H1 (cell line): Measurements from ENCODE around the gene LSM7. TPM values are rescaled to one million over a fixed set of nuclear protein-coding genes. Genes with fewer than 3 reads are reported as not detected.

Experiments
- CTCF ChIA-PET: fragments of 300-600 bp; sonication (Branson Sonifier 250); formaldehyde crosslinking; loops from one replicate; lab custom pipeline; 2021; ENCODE audit not compliant: partially characterized antibody; lab: Charles Lee
- POLR2A ChIA-PET: fragments of 300-600 bp; sonication (Branson Sonifier 250); formaldehyde crosslinking; loops from one replicate; lab custom pipeline; 2021; ENCODE audit warnings: inconsistent platforms; ENCODE audit not compliant: partially characterized antibody; lab: Charles Lee
- DNase-seq, 2 experiments: peaks; one replicate each; pipeline versions ENCODE4 v3.0.0 to v3.0.0-alpha.2; 2010 to 2022; ENCODE audit warnings: low spot score in 2 of 2, low read depth in 1 of 2, mixed read lengths in 1 of 2
- FAIRE-seq: peaks from 2 replicates; lab custom pipeline; 2011; peaks lifted over from hg19 to GRCh38; lab: Jason Lieb, UNC
- H2AFZ ChIP-seq: 2 replicates; pipeline ENCODE4 v1.8.1; 2012; ENCODE audit warnings: low read length, inconsistent platforms
- H2AK5ac ChIP-seq: 2 replicates; pipeline ENCODE4 v1.6.1; 2013; ENCODE audit warnings: low read depth, low read length
- H2BK120ac ChIP-seq: replicated peaks from 2 replicates; pipeline ENCODE3; 2013; ENCODE audit warnings: low read depth, low read length, inconsistent platforms
- H2BK12ac ChIP-seq: 2 replicates; pipeline ENCODE4 v1.6.1; 2013; ENCODE audit warnings: low read depth, low read length
- H2BK15ac ChIP-seq: 2 replicates; pipeline ENCODE4 v1.6.1; 2013; ENCODE audit warnings: low read length
- H2BK20ac ChIP-seq: 2 replicates; pipeline ENCODE4 v1.6.1; 2013; ENCODE audit warnings: low read length
- H2BK5ac ChIP-seq: 2 replicates; pipeline ENCODE4 v1.6.1; 2013; ENCODE audit warnings: low read depth, low read length
- H3K14ac ChIP-seq: 2 replicates; pipeline ENCODE4 v1.6.1; 2013; ENCODE audit warnings: inconsistent platforms; ENCODE audit not compliant: insufficient read length
- H3K18ac ChIP-seq: 2 replicates; pipeline ENCODE4 v1.6.1; 2013; ENCODE audit warnings: low read length; ENCODE audit errors: extremely low read depth
- H3K23ac ChIP-seq: 2 replicates; pipeline ENCODE4 v1.6.1; 2013; ENCODE audit warnings: inconsistent platforms; ENCODE audit not compliant: insufficient read length
- H3K23me2 ChIP-seq: 2 replicates; pipeline ENCODE4 v1.6.1; 2013; ENCODE audit warnings: low read depth, low read length
- H3K27ac ChIP-seq: 2 replicates; pipeline ENCODE4 v1.6.1; 2011; ENCODE audit warnings: low read depth, low read length, inconsistent platforms
- H3K27me3 ChIP-seq, 4 experiments: replicated peaks in 1 of 4; 1 replicate in 1 of 4; 2 replicates in 3 of 4; pipeline versions ENCODE4 v1.6.1 to v1.8.1; 2011 to 2013; ENCODE audit warnings: low read length in 3 of 4, mild to moderate bottlenecking in 3 of 4, inconsistent platforms in 2 of 4, mixed read lengths in 2 of 4, moderate library complexity in 1 of 4; ENCODE audit not compliant: control insufficient read depth in 3 of 4, insufficient read depth in 3 of 4; ENCODE audit errors: extremely low read depth in 1 of 4
- H3K36me3 ChIP-seq, 4 experiments: 2 replicates each; pipeline versions ENCODE4 v1.6.1 to v1.8.1; 2011 to 2013; ENCODE audit warnings: mild to moderate bottlenecking in 4 of 4, low read length in 3 of 4, moderate library complexity in 2 of 4, control low read depth in 1 of 4, inconsistent platforms in 1 of 4; ENCODE audit not compliant: insufficient read depth in 4 of 4, control insufficient read depth in 2 of 4
- H3K4ac ChIP-seq: replicated peaks from 2 replicates; pipeline ENCODE3; 2013; ENCODE audit warnings: low read length, low read depth, mixed read lengths, inconsistent platforms; ENCODE audit not compliant: insufficient read length
- H3K4me1 ChIP-seq, 4 experiments: replicated peaks in 1 of 4; 1 replicate in 1 of 4; 2 replicates in 3 of 4; pipeline versions ENCODE4 v1.6.1 to v1.8.1; 2011 to 2013; ENCODE audit warnings: low read length in 3 of 4, inconsistent platforms in 2 of 4, mixed read lengths in 1 of 4; ENCODE audit not compliant: insufficient read depth in 4 of 4, control insufficient read depth in 3 of 4
- H3K4me2 ChIP-seq, 2 experiments: 2 replicates each; pipeline versions ENCODE4 v1.6.1 to v1.8.1; 2011 to 2013; ENCODE audit warnings: low read depth in 2 of 2, low read length in 2 of 2, control low read depth in 1 of 2, inconsistent platforms in 1 of 2, mild to moderate bottlenecking in 1 of 2; ENCODE audit not compliant: insufficient read depth in 1 of 2
- H3K4me3 ChIP-seq, 4 experiments: fragments of 200-600, 300-600 bp in 1 of 4; sonication (generic), shearing (Covaris generic), sonication (Bioruptor Twin) in 1 of 4; 2 replicates each; pipeline versions ENCODE4 v1.5.1 to v1.8.1; 2011 to 2016; ENCODE audit warnings: low read length in 4 of 4, low read depth in 3 of 4, control low read depth in 2 of 4, inconsistent platforms in 2 of 4, mild to moderate bottlenecking in 2 of 4, mixed read lengths in 1 of 4, moderate library complexity in 1 of 4; ENCODE audit not compliant: insufficient read depth in 2 of 4; ENCODE audit errors: extremely low read depth in 1 of 4
- H3K56ac ChIP-seq: replicated peaks from 2 replicates; pipeline ENCODE3; 2013; ENCODE audit warnings: low read depth, mild to moderate bottlenecking, mixed read lengths, low read length, inconsistent platforms; ENCODE audit not compliant: insufficient read length
- H3K79me1 ChIP-seq: 2 replicates; pipeline ENCODE4 v1.6.1; 2013; ENCODE audit warnings: low read depth, low read length, control low read depth
- H3K79me2 ChIP-seq, 2 experiments: 2 replicates each; pipeline versions ENCODE4 v1.6.1 to v1.8.1; 2012 to 2013; ENCODE audit warnings: low read length in 2 of 2, mild to moderate bottlenecking in 2 of 2, inconsistent platforms in 1 of 2; ENCODE audit not compliant: insufficient read depth in 2 of 2, control insufficient read depth in 1 of 2
- H3K9ac ChIP-seq, 4 experiments: replicated peaks in 1 of 4; 1 replicate in 1 of 4; 2 replicates in 3 of 4; pipeline versions ENCODE4 v1.6.1 to v1.8.1; 2011 to 2013; ENCODE audit warnings: low read depth in 3 of 4, low read length in 3 of 4, control low read depth in 2 of 4, mild to moderate bottlenecking in 2 of 4, moderate library complexity in 2 of 4, inconsistent platforms in 1 of 4; ENCODE audit errors: extremely low read depth in 1 of 4
- H3K9me3 ChIP-seq, 2 experiments: 2 replicates each; pipeline versions ENCODE4 v1.6.1 to v1.8.1; 2012 to 2013; ENCODE audit warnings: mild to moderate bottlenecking in 2 of 2, moderate library complexity in 2 of 2, control low read depth in 1 of 2, inconsistent platforms in 1 of 2, low read depth in 1 of 2, low read length in 1 of 2, mixed read lengths in 1 of 2; ENCODE audit not compliant: insufficient read depth in 2 of 2
- H4K20me1 ChIP-seq, 2 experiments: replicated peaks in 1 of 2; 2 replicates each; pipeline versions ENCODE3 to v1.8.1; 2011 to 2013; ENCODE audit warnings: inconsistent platforms in 2 of 2, low read length in 2 of 2, mild to moderate bottlenecking in 1 of 2; ENCODE audit not compliant: insufficient read depth in 2 of 2, control insufficient read depth in 1 of 2
- H4K5ac ChIP-seq: 2 replicates; pipeline ENCODE4 v1.6.1; 2013; ENCODE audit warnings: low read length, low read depth, mixed read lengths, inconsistent platforms; ENCODE audit not compliant: insufficient read length
- H4K8ac ChIP-seq: 2 replicates; pipeline ENCODE4 v1.8.0; 2013; ENCODE audit warnings: mild to moderate bottlenecking, moderate library complexity, low read length, inconsistent platforms; ENCODE audit not compliant: insufficient read depth; ENCODE audit errors: extremely low read depth
- H4K91ac ChIP-seq: replicated peaks from 2 replicates; pipeline ENCODE3; 2013; ENCODE audit warnings: low read length, mixed read lengths, inconsistent platforms; ENCODE audit not compliant: insufficient read length
- CHD2 ChIP-seq: IDR thresholded peaks from 2 replicates; pipeline ENCODE4 v1.6.1; 2012; ENCODE audit warnings: low read length, improper control_type of control experiment
- CREB1 ChIP-seq: IDR thresholded peaks from 2 replicates; pipeline ENCODE4 v1.6.1; 2012; ENCODE audit warnings: inconsistent platforms
- CTBP2 ChIP-seq: IDR thresholded peaks from 2 replicates; pipeline ENCODE4 v1.7.0; 2011; ENCODE audit warnings: borderline replicate concordance, mild to moderate bottlenecking, moderate library complexity, mixed read lengths, low read length; ENCODE audit not compliant: insufficient read depth, insufficient read length
- KDM4A ChIP-seq: IDR thresholded peaks from one replicate; pipeline ENCODE4 v1.7.1; 2012; ENCODE audit warnings: low read depth, mild to moderate bottlenecking, moderate library complexity, low read length, inconsistent platforms; ENCODE audit not compliant: severe bottlenecking
- POLR2AphosphoS5 ChIP-seq: IDR thresholded peaks from 2 replicates; pipeline ENCODE4 v1.6.1; 2011; ENCODE audit warnings: low read depth, low read length
- POU5F1 ChIP-seq: IDR thresholded peaks from 2 replicates; pipeline ENCODE4 v1.6.1; 2011; ENCODE audit warnings: low read depth, mild to moderate bottlenecking, low read length, moderate library complexity
- RFX5 ChIP-seq: IDR thresholded peaks from 2 replicates; pipeline ENCODE4 v1.6.1; 2011; ENCODE audit warnings: low read depth, low read length, improper control_type of control experiment, borderline replicate concordance
- SAP30 ChIP-seq: fragments of 300-600 bp; sonication (generic); IDR thresholded peaks from 2 replicates; pipeline ENCODE4 v1.7.1; 2012; ENCODE audit warnings: low read length, moderate library complexity, mild to moderate bottlenecking, inconsistent platforms; ENCODE audit not compliant: insufficient read depth, insufficient replicate concordance
- SIRT6 ChIP-seq: IDR thresholded peaks from one replicate; pipeline ENCODE4 v1.7.1; 2012; ENCODE audit warnings: low read length, inconsistent platforms
- TAF7 ChIP-seq: optimal IDR thresholded peaks from 2 replicates; pipeline ENCODE3; 2011; ENCODE audit warnings: low read depth, mild to moderate bottlenecking, inconsistent platforms, low read length, moderate library complexity, borderline replicate concordance
- USF2 ChIP-seq: IDR thresholded peaks from 2 replicates; pipeline ENCODE4 v1.6.1; 2011; ENCODE audit warnings: low read length, improper control_type of control experiment
- WGBS, 2 experiments: shearing (Covaris generic) in 1 of 2; methylation state at CpG; one replicate each; pipeline versions ENCODE4 v1.1.6 to v1.1.7; 2013 to 2015; ENCODE audit warnings: low lambda C conversion rate in 2 of 2, mixed read lengths in 2 of 2, inconsistent platforms in 1 of 2, low coverage in 1 of 2, missing lambda C conversion rate in 1 of 2; ENCODE audit not compliant: insufficient replicate concordance in 2 of 2, insufficient coverage in 1 of 2, insufficient read length in 1 of 2; ENCODE audit errors: extremely low coverage in 1 of 2, missing lambda C conversion rate in 1 of 2; 5-methylcytosine and 5-hydroxymethylcytosine counted together
- polyA plus RNA-seq, 7 experiments: library from polyadenylated mRNA; depleted of rRNA in 3 of 7; stranded (reverse) in 5 of 7; unstranded in 2 of 7; fragments of >200 nt in 5 of 7; fragments of 200-250 nt in 2 of 7; gene quantifications; 1 replicate in 5 of 7; 2 replicates in 1 of 7; 4 replicates in 1 of 7; pipeline versions ENCODE4 v1.2.1 to v1.2.3, GENCODE V29; 2011 to 2013; ENCODE audit warnings: missing spikeins in 2 of 7, mixed read lengths in 2 of 7
- total RNA-seq: library from RNA; stranded (reverse); fragmentation: NEBNext Ultra II Directional; extraction: Animal tissue kit (Norgen Biotek cat#: 25700); gene quantifications from 2 replicates; pipeline ENCODE4 v1.2.1, GENCODE V29; 2021

The LSM7 gene
- total and polyA plus RNA-seq, 2 of the 8 experiments (the other 6 are each of a cell fraction or from before 2014, with no cell fraction given) = 228 to 1,335 TPM

GRCh38 chr19:2333027-2333806 lies 4.8 kb upstream of the LSM7 start:
- Histone ChIP-seq H3K18ac (no peak overlapping the region), H3K14ac (no peak overlapping the region), H2BK12ac (no peak overlapping the region), H4K20me1 (peaks cover 7 to 33% of the 10 kb centered on the region in 2 experiments), H4K5ac (no peak overlapping the region), H3K56ac (no peak overlapping the region), H3K79me1 (peaks cover 42% of the 10 kb centered on the region), H2BK5ac (no peak overlapping the region; the same call in 1 of the 2 replicates), H2AK5ac (no peak overlapping the region), H3K23ac (no peak overlapping the region), H3K27me3 (no peaks in the 10 kb centered on the region), H3K23me2 (peaks cover 11% of the 10 kb centered on the region; the same call in 1 of the 2 replicates), H3K36me3 (no peaks in the 10 kb centered on the region; a peak in 1 of 8 replicates), H3K79me2 (peaks cover 14 to 69% of the 10 kb centered on the region in 2 experiments), H3K4ac (no peak overlapping the region), H2BK15ac (no peak overlapping the region), H2BK20ac (no peak overlapping the region), H2BK120ac (no peak overlapping the region), H2AFZ (no peak overlapping the region), H3K27ac (no peak overlapping the region), H3K4me3 (no peak overlapping the region), H3K4me1 (peaks cover 0 to 34% (median 16%) of the 10 kb centered on the region in 4 experiments; a peak in 6 of 7 replicates), H4K8ac (peak overlapping the region; percentile 35; the same call in 1 of the 2 replicates), H3K4me2 (no peak overlapping the region), H3K9me3 (peaks cover 0 to 5% of the 10 kb centered on the region in 2 experiments; a peak in 1 of 4 replicates), H4K91ac (no peak overlapping the region), H3K9ac (no peak overlapping the region)
- FAIRE-seq (no peak), DNase-seq (peak in 1 of 2 experiments; percentile 48)
- CTCF ChIA-PET = interaction anchor here (0.9 to 6.3 kb wide), 9 partner anchors 11 to 66 kb away, joined by 3 to 27 read pairs (median 4); no protein-coding TSS in a partner anchor
- WGBS, 2 experiments = 87% methylated on average over 16 of the region's 27 CpGs; no CpG with 5 or more reads in 1 of the 2 experiments
- POLR2A ChIA-PET = interaction anchor here (0.6 to 2.0 kb wide), 8 partner anchors 14 to 100 kb away, joined by 3 to 5 read pairs (median 3); no protein-coding TSS in a partner anchor
- TF ChIP-seq SAP30 (no peak), POU5F1 (no peak), USF2 (no peak), CTBP2 (no peak), SIRT6 (no peak), POLR2AphosphoS5 (no peak), CREB1 (no peak), TAF7 (no peak), CHD2 (no peak), KDM4A (no peak), RFX5 (no peak)
